H9 (cell line): ENCODE measurements around the gene ZNF557. TPM values are rescaled to one million over a fixed set of nuclear protein-coding genes. Genes with fewer than 3 reads are reported as not detected.

Experiments used
- DNase-seq: peaks from one replicate; pipeline ENCODE4 v3.0.0-alpha.2; 2017
- H2AFZ ChIP-seq: one replicate; pipeline ENCODE4 v1.6.1; 2013; ENCODE audit warnings: mild to moderate bottlenecking, low read length, control low read depth, moderate library complexity
- H2AK5ac ChIP-seq: 2 replicates; pipeline ENCODE4 v1.6.1; 2013; ENCODE audit warnings: low read length, control low read depth, mixed read lengths; ENCODE audit not compliant: insufficient read length
- H2BK120ac ChIP-seq: one replicate; pipeline ENCODE4 v1.6.1; 2013; ENCODE audit warnings: low read depth, mild to moderate bottlenecking, low read length, control low read depth, inconsistent platforms; ENCODE audit not compliant: poor library complexity, severe bottlenecking
- H2BK12ac ChIP-seq: 2 replicates; pipeline ENCODE4 v1.6.1; 2013; ENCODE audit warnings: low read length, control low read depth, mixed read lengths, low read depth; ENCODE audit not compliant: insufficient read length
- H2BK15ac ChIP-seq: 2 replicates; pipeline ENCODE4 v1.6.1; 2013; ENCODE audit warnings: low read depth, low read length, control low read depth
- H2BK20ac ChIP-seq: one replicate; pipeline ENCODE4 v1.6.1; 2013; ENCODE audit warnings: low read depth, mild to moderate bottlenecking, low read length, control low read depth, inconsistent platforms; ENCODE audit not compliant: poor library complexity, severe bottlenecking
- H2BK5ac ChIP-seq: 2 replicates; pipeline ENCODE4 v1.6.1; 2013; ENCODE audit warnings: low read length, control low read depth, mixed read lengths; ENCODE audit not compliant: insufficient read length
- H3K14ac ChIP-seq: 2 replicates; pipeline ENCODE4 v1.6.1; 2013; ENCODE audit warnings: low read length, control low read depth; ENCODE audit not compliant: insufficient read depth
- H3K18ac ChIP-seq: 2 replicates; pipeline ENCODE4 v1.6.1; 2013; ENCODE audit warnings: low read depth, mild to moderate bottlenecking, mixed read lengths, low read length, control low read depth; ENCODE audit not compliant: insufficient read length
- H3K23ac ChIP-seq: 2 replicates; pipeline ENCODE4 v1.6.1; 2013; ENCODE audit warnings: low read length, control low read depth, mixed read lengths, low read depth; ENCODE audit not compliant: insufficient read length
- H3K23me2 ChIP-seq: 2 replicates; pipeline ENCODE4 v1.6.1; 2013; ENCODE audit warnings: low read depth, mild to moderate bottlenecking, mixed read lengths, low read length, control low read depth; ENCODE audit not compliant: insufficient read length, poor library complexity, severe bottlenecking
- H3K27ac ChIP-seq: 2 replicates; pipeline ENCODE4 v1.5.1; 2013; ENCODE audit warnings: low read length, control low read depth, mixed read lengths, low read depth; ENCODE audit not compliant: insufficient read length
- H3K27me3 ChIP-seq: 2 replicates; pipeline ENCODE4 v1.6.1; 2013; ENCODE audit warnings: low read length, control low read depth, inconsistent platforms; ENCODE audit not compliant: insufficient read depth
- H3K4ac ChIP-seq: 2 replicates; pipeline ENCODE4 v1.6.1; 2013; ENCODE audit warnings: low read depth, mild to moderate bottlenecking, control low read depth, inconsistent platforms, low read length, moderate library complexity
- H3K4me1 ChIP-seq: 2 replicates; pipeline ENCODE4 v1.6.1; 2013; ENCODE audit warnings: low read length, control low read depth, inconsistent platforms; ENCODE audit not compliant: insufficient read depth
- H3K4me2 ChIP-seq: 2 replicates; pipeline ENCODE4 v1.6.1; 2013; ENCODE audit warnings: low read length, control low read depth, mixed read lengths; ENCODE audit not compliant: insufficient read length, insufficient read depth
- H3K56ac ChIP-seq: 2 replicates; pipeline ENCODE4 v1.6.1; 2013; ENCODE audit warnings: low read depth, mild to moderate bottlenecking, mixed read lengths, low read length, control low read depth; ENCODE audit not compliant: insufficient read length
- H3K79me1 ChIP-seq: 2 replicates; pipeline ENCODE4 v1.6.1; 2013; ENCODE audit warnings: low read depth, mild to moderate bottlenecking, moderate library complexity, low read length, control low read depth, inconsistent platforms; ENCODE audit not compliant: insufficient read depth, poor library complexity, severe bottlenecking
- H3K79me2 ChIP-seq: 2 replicates; pipeline ENCODE4 v1.6.1; 2013; ENCODE audit warnings: low read length, control low read depth, inconsistent platforms; ENCODE audit not compliant: insufficient read depth
- H3K9ac ChIP-seq: 2 replicates; pipeline ENCODE4 v1.6.1; 2013; ENCODE audit warnings: low read length, control low read depth, mixed read lengths; ENCODE audit not compliant: insufficient read length; ENCODE audit errors: extremely low read depth
- H3K9me3 ChIP-seq: one replicate; pipeline ENCODE4 v1.6.1; 2013; ENCODE audit warnings: low read depth, low read length, inconsistent platforms; ENCODE audit not compliant: control insufficient read depth
- H3T11ph ChIP-seq: one replicate; pipeline ENCODE4 v1.6.1; 2013; ENCODE audit warnings: mild to moderate bottlenecking, low read length, control low read depth, inconsistent platforms
- H4K20me1 ChIP-seq: one replicate; pipeline ENCODE4 v1.6.1; 2013; ENCODE audit not compliant: control insufficient read depth, insufficient read length, insufficient read depth
- H4K5ac ChIP-seq: 2 replicates; pipeline ENCODE4 v1.6.1; 2013; ENCODE audit warnings: low read depth, mild to moderate bottlenecking, mixed read lengths, low read length, control low read depth; ENCODE audit not compliant: insufficient read length
- H4K8ac ChIP-seq: replicated peaks from 2 replicates; pipeline ENCODE4 v1.6.1; 2013; ENCODE audit warnings: low read length, control low read depth, mixed read lengths, low read depth; ENCODE audit not compliant: insufficient read length
- H4K91ac ChIP-seq: 2 replicates; pipeline ENCODE4 v1.6.1; 2013; ENCODE audit warnings: low read depth, mild to moderate bottlenecking, moderate library complexity, mixed read lengths, low read length, control low read depth; ENCODE audit not compliant: insufficient read length
- H3K27ac Mint-ChIP-seq, 3 experiments: 2 replicates in 2 of 3; 3 replicates in 1 of 3; pipeline ENCODE4 v1.8.0; 2020 to 2021; ENCODE audit warnings: mixed read lengths in 3 of 3, mild to moderate bottlenecking in 1 of 3, moderate library complexity in 1 of 3
- H3K27me3 Mint-ChIP-seq: 2 replicates; pipeline ENCODE4 v1.8.0; 2021; ENCODE audit warnings: low read depth, mild to moderate bottlenecking, moderate library complexity, mixed read lengths
- H3K36me3 Mint-ChIP-seq, 3 experiments: 2 replicates in 2 of 3; 3 replicates in 1 of 3; pipeline ENCODE4 v1.8.0; 2020 to 2021; ENCODE audit warnings: low read depth in 3 of 3, mixed read lengths in 3 of 3; ENCODE audit not compliant: insufficient read depth in 1 of 3
- H3K4me1 Mint-ChIP-seq, 2 experiments: 2 replicates each; pipeline ENCODE4 v1.8.0; 2020; ENCODE audit warnings: mixed read lengths in 2 of 2
- H3K4me3 Mint-ChIP-seq, 2 experiments: 2 replicates in 1 of 2; 3 replicates in 1 of 2; pipeline ENCODE4 v1.8.0; 2020 to 2021; ENCODE audit warnings: mild to moderate bottlenecking in 2 of 2, mixed read lengths in 2 of 2, moderate library complexity in 1 of 2
- H3K9me3 Mint-ChIP-seq, 2 experiments: 2 replicates in 1 of 2; 3 replicates in 1 of 2; pipeline ENCODE4 v1.8.0; 2020; ENCODE audit warnings: mild to moderate bottlenecking in 2 of 2, mixed read lengths in 2 of 2, moderate library complexity in 1 of 2
- CTCF ChIP-seq: fragments of 200-600 bp; sonication (generic); conservative IDR thresholded peaks from 3 replicates; pipeline ENCODE4 v1.8.0; 2021; ENCODE audit warnings: antibody characterized with exemption, mild to moderate bottlenecking
- WGBS: extraction: QIAGEN DNeasy Blood & Tissue Kit; methylation state at CpG from one replicate; pipeline ENCODE4 v1.1.7; 2013; ENCODE audit warnings: missing lambda C conversion rate, low lambda C conversion rate, mixed read lengths; ENCODE audit not compliant: insufficient read length; ENCODE audit errors: extremely low coverage; 5-methylcytosine and 5-hydroxymethylcytosine counted together
- total RNA-seq: library from RNA; stranded (reverse); gene quantifications from 2 replicates; pipeline ENCODE4 v1.2.1, GENCODE V29; 2021

ZNF557 gene
- total RNA-seq, 1 experiment from 2014 or later = 12.2 TPM

GRCh38 chr19:7115721-7116120, 46.2 kb downstream of the ZNF557 start:
- Mint-ChIP-seq H3K4me1 (0 out of 4 replicates have a peak, but pooled peaks cover 0 to 5% of the 10 kb centered on the region in 2 experiments), H3K36me3 (peaks cover 30 to 52% (median 36%) of the 10 kb centered on the region in 3 experiments; a peak in 6 of 7 replicates), H3K27me3 (no peaks in the 10 kb centered on the region), H3K27ac (no peak overlapping the region), H3K9me3 (peaks cover 0 to 4% of the 10 kb centered on the region in 2 experiments; a peak in 2 of 5 replicates), H3K4me3 (no peak overlapping the region)
- Histone ChIP-seq H3K27ac (no peak overlapping the region), H3K4me1 (no peaks in the 10 kb centered on the region), H4K91ac (no peak overlapping the region), H3K9me3 (no peaks in the 10 kb centered on the region), H3K79me1 (no peaks in the 10 kb centered on the region), H2BK15ac (no peak overlapping the region), H3K23me2 (no peaks in the 10 kb centered on the region), H2AK5ac (no peak overlapping the region), H3K79me2 (no peaks in the 10 kb centered on the region), H3K4me2 (no peak overlapping the region), H4K5ac (no peak overlapping the region), H3K18ac (no peak overlapping the region), H3K14ac (no peak overlapping the region), H3K23ac (no peak overlapping the region), H2BK12ac (no peak overlapping the region), H2BK5ac (no peak overlapping the region), H3K27me3 (no peaks in the 10 kb centered on the region), H3T11ph (no peak overlapping the region), H3K56ac (no peak overlapping the region), H3K4ac (no peak overlapping the region), H4K8ac (no peak overlapping the region), H2AFZ (no peak overlapping the region), H2BK20ac (no peak overlapping the region), H3K9ac (no peak overlapping the region), H4K20me1 (no peaks in the 10 kb centered on the region), H2BK120ac (no peak overlapping the region)
- no peak for TF ChIP-seq CTCF
- DNase-seq = no peak
- no CpG with 5 or more reads among the region's 6 CpGs for WGBS
